ENCODE results near the gene PDIA6. TPM values are rescaled to one million over a fixed set of nuclear protein-coding genes. Genes with fewer than 3 reads are reported as not detected.

PDIA6 gene
- total RNA-seq, 2 experiments from 2014 or later = 123 to 157 TPM

DNA sequence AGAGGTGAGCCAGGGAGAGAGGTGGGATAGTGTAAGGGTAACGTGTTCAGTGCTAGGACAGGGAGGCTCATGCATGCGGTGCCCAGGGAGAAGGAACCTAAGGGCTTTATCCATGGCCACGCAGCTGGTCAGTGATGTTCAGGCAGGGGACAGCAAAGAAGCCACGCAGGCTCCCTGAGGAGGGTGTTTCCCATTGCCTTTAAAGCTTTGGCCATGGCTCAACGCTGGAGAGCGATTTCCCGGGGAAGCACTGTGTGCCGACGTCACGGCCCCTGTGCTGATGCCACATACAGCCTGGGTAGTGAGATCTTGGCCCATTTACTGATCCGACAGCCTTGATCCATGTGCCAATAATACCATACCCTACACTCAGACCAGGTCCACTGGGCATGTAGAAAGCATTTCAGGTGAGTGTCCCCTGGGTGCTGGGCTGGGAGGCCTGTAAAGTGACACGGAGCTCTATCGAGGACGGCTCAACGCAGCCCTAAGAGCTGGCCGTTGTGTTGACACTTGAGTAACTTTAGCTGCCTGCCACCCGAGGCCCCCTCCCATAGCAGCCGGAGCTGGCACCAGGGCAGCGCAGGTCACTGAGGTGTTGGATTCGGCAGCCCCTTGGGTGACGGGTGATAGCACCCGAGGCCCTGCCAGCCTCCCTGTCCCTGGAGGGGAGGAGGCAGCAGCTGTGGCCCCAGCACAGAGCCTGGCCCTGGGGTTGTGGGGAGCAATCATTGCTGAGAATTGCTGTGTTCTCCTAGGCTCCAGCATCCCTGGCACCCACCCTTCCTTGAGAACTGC lies 41.4 kb downstream of the PDIA6 start:
- intact Hi-C loops (cut with DNase I, micrococcal nuclease) = no loop called here
- ChIA-PET CTCF (no interaction called here), POLR2A (no interaction called here)
- DNase-seq = no peak
- no peak for ATAC-seq
- H3K9me3 Mint-ChIP-seq (ENCODE audit: low read depth) = no peaks in the 10 kb centered on the region
- no peak overlapping the region for H3K4me3 Mint-ChIP-seq
- H3K27ac Mint-ChIP-seq = no peak overlapping the region
- no peaks in the 10 kb centered on the region for H3K36me3 Mint-ChIP-seq (ENCODE audit: low read depth)
- H3K27me3 Mint-ChIP-seq = no peaks in the 10 kb centered on the region
- H3K4me1 Mint-ChIP-seq = no peaks in the 10 kb centered on the region

DNA sequence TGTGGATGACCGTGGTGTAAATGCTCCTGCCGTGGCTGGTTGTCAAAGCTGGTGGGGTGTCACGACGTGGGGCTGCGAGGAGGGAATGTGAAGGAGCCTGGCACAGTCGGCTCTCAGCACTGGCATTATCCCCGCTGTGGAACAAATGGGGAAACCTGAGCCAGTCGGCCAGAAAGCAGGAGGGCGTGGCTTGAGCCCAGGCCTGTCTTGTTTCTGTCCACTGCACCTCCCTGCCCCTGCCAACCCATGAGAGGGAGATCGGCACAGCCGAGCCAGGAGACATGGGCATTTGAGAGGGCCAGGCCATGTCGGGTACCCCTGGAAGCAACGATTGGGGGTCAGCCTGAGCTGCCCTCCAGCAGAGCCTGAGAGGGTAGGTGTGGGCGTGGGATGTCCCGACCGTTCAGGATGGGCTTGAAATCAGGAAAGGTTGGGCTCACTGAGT lies 44.5 kb downstream of the PDIA6 start:
- no peak overlapping the region for H3K27ac Mint-ChIP-seq
- DNase-seq = no peak
- H3K4me3 Mint-ChIP-seq = no peak overlapping the region
- H3K9me3 Mint-ChIP-seq (ENCODE audit: low read depth) = no peaks in the 10 kb centered on the region
- H3K27me3 Mint-ChIP-seq = no peaks in the 10 kb centered on the region
- H3K4me1 Mint-ChIP-seq = no peaks in the 10 kb centered on the region
- ChIA-PET CTCF (no interaction called here), POLR2A (no interaction called here)
- intact Hi-C loops (cut with DNase I, micrococcal nuclease) = no loop called here
- no peak for ATAC-seq
- no peaks in the 10 kb centered on the region for H3K36me3 Mint-ChIP-seq (ENCODE audit: low read depth)

DNA sequence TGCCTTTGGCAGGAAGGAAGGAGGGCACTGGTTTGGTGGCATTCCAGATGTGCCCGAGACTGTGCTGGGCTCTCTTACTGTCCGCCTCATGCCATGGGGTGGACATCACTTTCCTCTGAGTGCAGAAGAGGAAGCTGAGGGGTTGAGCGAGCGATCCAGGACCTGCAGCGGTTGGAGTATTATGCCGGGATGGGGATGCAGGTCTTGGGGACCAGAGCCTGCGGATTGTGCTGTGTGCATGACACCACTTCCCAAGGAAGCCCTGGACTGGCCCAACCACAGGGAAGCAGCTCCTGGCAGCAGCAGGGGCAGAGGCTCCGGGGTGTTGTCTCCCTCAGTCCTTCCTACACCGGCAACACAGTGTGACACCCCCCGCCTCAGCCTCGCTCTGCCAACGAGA lies 46.7 kb downstream of the PDIA6 start:
- H3K4me3 Mint-ChIP-seq = no peak overlapping the region
- no peak overlapping the region for H3K27ac Mint-ChIP-seq
- ChIA-PET CTCF (interaction anchor here (0.8 to 1.2 kb wide), 2 partner anchors 25 to 42 kb away, joined by 3 read pairs; no protein-coding TSS in a partner anchor), POLR2A (no interaction called here)
- H3K36me3 Mint-ChIP-seq (ENCODE audit: low read depth) = no peaks in the 10 kb centered on the region
- no peaks in the 10 kb centered on the region for H3K9me3 Mint-ChIP-seq (ENCODE audit: low read depth)
- no peaks in the 10 kb centered on the region for H3K4me1 Mint-ChIP-seq
- DNase-seq (no peak), ATAC-seq (no peak)
- no peaks in the 10 kb centered on the region for H3K27me3 Mint-ChIP-seq
- intact Hi-C loops (cut with DNase I, micrococcal nuclease) = no loop called here

DNA sequence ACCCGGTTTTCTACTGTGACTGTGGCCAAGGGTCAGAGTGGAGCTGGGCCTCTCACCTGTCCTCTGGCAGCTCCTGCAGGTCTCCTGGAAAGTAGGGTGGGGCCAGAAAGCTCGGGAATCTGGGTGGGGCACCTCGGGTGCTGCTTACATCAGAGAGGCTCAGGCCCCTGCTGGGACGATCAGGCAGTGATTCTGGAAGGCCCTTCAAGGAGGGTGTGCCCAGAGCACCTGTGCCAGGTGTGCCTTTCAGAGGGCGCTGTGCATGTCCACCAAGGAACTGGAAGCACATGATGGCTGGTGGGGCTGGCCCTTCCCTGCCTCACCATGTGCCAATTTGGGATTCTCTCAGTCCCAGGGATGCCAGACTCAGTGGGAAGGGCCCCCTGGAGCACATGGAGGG lies 47.1 kb downstream of the PDIA6 start:
- Mint-ChIP-seq H3K27ac (no peak overlapping the region), H3K4me1 (no peaks in the 10 kb centered on the region), H3K36me3 (ENCODE audit: low read depth) (no peaks in the 10 kb centered on the region), H3K27me3 (no peaks in the 10 kb centered on the region), H3K4me3 (no peak overlapping the region), H3K9me3 (ENCODE audit: low read depth) (no peaks in the 10 kb centered on the region)
- DNase-seq (no peak), ATAC-seq (no peak)
- ChIA-PET POLR2A (no interaction called here), CTCF (interaction anchor here (0.8 kb wide), 1 partner anchor 42 kb away, joined by 3 read pairs; no protein-coding TSS in a partner anchor)
- intact Hi-C loops (cut with DNase I, micrococcal nuclease) = no loop called here

DNA sequence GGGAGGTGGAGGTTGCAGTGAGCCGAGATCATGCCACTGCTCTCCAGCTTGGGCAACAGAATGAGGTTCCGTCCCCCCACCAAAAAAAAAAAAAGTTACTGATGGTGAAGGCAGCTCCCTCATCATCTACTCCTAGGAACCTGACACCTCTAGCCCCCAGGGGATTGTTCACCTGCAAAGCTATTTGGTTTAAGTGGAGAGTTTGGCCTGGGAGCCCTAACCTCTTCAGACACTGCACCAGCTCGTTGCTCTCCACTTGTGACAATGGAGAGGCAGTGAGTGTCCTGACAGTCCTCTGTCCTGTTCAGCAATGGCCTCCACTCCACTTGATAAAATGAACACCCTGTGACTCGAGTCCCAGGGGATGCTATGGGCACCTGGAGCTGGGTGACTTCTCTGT lies 47.7 kb downstream of the PDIA6 start:
- Mint-ChIP-seq H3K4me1 (no peaks in the 10 kb centered on the region), H3K27me3 (no peaks in the 10 kb centered on the region), H3K27ac (no peak overlapping the region), H3K4me3 (no peak overlapping the region), H3K36me3 (ENCODE audit: low read depth) (no peaks in the 10 kb centered on the region), H3K9me3 (ENCODE audit: low read depth) (no peaks in the 10 kb centered on the region)
- no peak for ATAC-seq
- CTCF ChIA-PET = no interaction called here
- POLR2A ChIA-PET = no interaction called here
- DNase-seq = no peak
- intact Hi-C loops (cut with DNase I, micrococcal nuclease) = no loop called here

DNA sequence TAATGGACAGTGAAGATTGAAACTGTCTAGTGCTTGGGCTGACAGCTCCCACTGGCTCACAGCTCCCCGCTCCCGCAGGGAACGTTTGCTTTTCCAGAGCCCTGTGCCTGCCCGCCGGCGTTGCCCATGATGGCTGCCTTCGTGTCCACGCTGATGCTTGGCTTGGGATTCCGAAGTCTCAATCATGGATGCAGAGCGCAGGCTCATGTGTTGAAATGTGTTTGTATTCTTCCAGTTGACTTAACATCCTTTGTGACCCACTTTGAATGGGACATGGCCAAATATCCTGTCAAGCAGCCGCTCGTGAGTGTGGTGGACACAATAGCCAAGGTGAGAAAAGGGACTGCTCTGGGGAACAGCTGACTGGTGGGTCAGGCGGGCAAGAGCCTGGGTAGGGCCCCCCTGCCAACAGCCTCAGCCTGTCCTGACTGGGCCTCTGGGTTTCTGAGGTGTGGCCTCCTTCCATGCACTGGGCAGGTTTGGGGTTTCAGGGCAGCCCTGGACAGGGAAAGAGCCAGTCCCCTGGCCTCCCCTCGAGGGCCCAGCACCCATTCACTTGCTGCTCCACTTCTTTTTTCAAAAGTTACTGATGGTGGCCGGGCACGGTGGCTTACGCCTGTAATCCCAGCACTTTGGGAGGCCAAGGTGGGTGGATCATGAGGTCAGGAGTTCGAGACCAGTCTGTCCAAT lies 48.3 kb downstream of the PDIA6 start:
- intact Hi-C loops (cut with DNase I, micrococcal nuclease) = no loop called here
- Mint-ChIP-seq H3K9me3 (ENCODE audit: low read depth) (no peaks in the 10 kb centered on the region), H3K4me3 (no peak overlapping the region), H3K4me1 (no peaks in the 10 kb centered on the region), H3K27ac (no peak overlapping the region), H3K36me3 (ENCODE audit: low read depth) (no peaks in the 10 kb centered on the region), H3K27me3 (no peaks in the 10 kb centered on the region)
- ChIA-PET CTCF (no interaction called here), POLR2A (no interaction called here)
- ATAC-seq (no peak), DNase-seq (no peak)

DNA sequence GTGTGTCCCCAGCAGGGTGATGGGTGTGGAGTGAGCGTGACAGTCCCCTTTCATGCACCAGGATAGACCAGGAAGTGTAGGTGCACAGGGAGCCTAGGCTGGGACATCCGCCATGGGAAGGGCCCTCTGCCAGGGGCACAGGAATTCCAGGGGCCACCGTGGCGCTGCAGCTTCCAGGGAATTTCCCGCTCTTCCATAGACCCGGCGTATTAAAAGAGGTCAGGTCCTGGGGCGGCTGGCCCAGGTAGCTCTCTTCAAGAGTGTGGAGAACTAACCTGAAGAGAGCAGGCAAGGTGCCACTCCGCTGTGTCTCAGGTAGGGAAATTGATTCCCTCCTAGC lies 49.2 kb downstream of the PDIA6 start:
- ATAC-seq = no peak
- Mint-ChIP-seq H3K27ac (no peak overlapping the region), H3K27me3 (no peaks in the 10 kb centered on the region)

DNA sequence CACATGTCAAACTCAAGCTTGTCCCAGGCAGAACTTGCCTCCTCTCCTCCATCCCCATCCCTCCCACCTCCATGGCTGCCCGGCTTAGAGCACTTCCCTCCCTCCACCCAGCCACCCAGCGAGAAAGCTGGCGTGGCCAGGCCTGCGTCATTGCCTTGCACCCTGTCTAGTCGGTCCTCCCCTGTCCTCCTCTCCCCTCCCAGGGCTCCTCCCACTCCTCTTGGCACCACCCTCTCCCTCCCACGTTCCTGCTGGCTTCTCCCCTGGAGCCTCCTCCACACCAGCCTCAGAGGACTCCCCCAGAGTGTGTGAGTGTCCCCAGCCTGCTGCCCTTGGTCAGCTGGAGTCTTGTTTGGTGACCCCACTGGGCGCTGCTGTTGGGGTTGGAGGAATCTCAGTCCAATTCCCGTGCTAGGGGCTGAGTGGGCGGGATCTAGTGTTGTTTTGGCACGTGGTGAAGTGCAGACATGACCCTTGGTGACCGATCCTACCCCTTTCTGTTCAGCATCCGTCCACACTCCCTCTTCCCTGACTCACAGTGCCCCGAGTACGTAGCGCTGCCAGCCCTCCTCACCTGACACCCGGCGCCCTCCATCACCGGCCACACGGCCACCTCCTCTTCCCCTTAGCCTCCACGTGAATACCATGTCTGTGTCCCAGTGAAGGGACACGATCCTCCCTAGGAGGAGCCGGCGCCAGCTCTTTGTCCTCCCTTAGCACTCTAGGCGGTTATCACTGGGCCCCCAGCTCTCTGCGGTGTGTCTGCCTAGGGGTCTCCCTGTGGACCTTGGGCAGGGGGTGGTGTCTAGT lies 49.7 kb downstream of the PDIA6 start:
- H3K27me3 Mint-ChIP-seq = no peaks in the 10 kb centered on the region
- ChIA-PET CTCF (no interaction called here), POLR2A (no interaction called here)
- H3K4me3 Mint-ChIP-seq = no peak overlapping the region
- ATAC-seq (no peak), DNase-seq (no peak)
- no peaks in the 10 kb centered on the region for H3K4me1 Mint-ChIP-seq
- intact Hi-C loops (cut with DNase I, micrococcal nuclease) = no loop called here
- no peak overlapping the region for H3K27ac Mint-ChIP-seq
- H3K36me3 Mint-ChIP-seq (ENCODE audit: low read depth) = no peaks in the 10 kb centered on the region
- H3K9me3 Mint-ChIP-seq (ENCODE audit: low read depth) = no peaks in the 10 kb centered on the region

More for the DNA sequence above, 49.2 kb downstream of the PDIA6 start:
- DNase-seq = no peak
- no peaks in the 10 kb centered on the region for H3K9me3 Mint-ChIP-seq (ENCODE audit: low read depth)
- ChIA-PET CTCF (no interaction called here), POLR2A (no interaction called here)
- H3K36me3 Mint-ChIP-seq (ENCODE audit: low read depth) = no peaks in the 10 kb centered on the region
- intact Hi-C loops (cut with DNase I, micrococcal nuclease) = no loop called here
- no peak overlapping the region for H3K4me3 Mint-ChIP-seq
- H3K4me1 Mint-ChIP-seq = no peaks in the 10 kb centered on the region

DNA sequence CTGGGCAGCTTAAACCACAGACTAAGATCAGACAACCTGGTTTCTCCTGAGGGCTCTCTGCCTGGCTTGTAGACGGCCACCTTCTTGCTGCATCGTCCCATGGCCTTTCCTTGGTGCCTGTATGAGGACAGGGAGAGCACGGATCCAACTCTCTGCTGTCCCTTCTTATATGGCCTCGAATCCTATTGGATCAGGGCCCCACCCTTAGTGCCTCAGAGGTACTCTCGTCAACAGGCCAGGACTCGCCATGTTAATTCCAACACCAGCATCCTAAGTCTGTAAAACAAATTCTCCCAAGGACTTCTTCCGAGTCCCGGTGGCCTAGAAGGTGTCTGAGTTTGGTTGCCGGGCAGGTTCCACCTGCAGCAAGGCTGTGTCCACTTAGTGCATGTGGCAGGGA lies 51.0 kb downstream of the PDIA6 start:
- no peaks in the 10 kb centered on the region for H3K27me3 Mint-ChIP-seq
- H3K36me3 Mint-ChIP-seq (ENCODE audit: low read depth) = no peaks in the 10 kb centered on the region
- CTCF ChIA-PET = no interaction called here
- no peak overlapping the region for H3K27ac Mint-ChIP-seq
- H3K9me3 Mint-ChIP-seq (ENCODE audit: low read depth) = no peaks in the 10 kb centered on the region
- no peaks in the 10 kb centered on the region for H3K4me1 Mint-ChIP-seq
- POLR2A ChIA-PET = no interaction called here
- no peak overlapping the region for H3K4me3 Mint-ChIP-seq
- intact Hi-C loops (cut with DNase I, micrococcal nuclease) = no loop called here
- no peak for ATAC-seq
- DNase-seq = no peak

DNA sequence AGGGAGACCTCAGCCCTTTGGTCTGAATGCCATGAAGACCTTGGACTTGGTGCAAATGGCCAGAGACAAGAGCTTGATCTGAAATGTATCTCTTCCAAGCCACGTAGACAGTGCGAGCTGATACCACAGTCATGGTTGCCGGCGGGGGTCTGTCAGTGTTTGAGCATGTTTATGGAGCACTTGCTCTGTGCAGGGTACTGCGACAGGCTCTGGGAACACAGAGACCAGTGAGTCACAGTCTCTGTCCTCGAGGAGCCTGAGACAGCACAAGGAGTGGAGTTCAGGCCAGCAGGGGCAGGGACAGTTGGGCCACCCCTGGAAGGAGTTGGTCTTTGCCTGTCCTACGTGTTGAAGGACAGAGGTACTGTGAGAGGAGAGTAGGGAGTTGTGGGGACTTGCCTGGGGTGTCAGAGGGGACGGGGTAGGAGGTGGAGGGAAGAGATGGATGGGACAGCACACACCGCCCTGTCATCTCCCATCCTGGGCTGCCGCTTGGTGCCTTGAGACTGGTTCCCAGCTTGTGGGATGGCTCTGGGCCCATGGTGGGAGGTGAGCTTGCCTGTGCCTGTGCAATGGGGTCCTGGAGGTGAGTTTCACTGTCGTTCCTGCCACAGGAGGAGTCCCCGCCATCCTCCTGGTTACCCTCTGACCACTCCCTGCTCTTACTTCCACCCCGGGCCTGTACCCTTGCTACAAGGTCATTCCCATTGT lies 51.6 kb downstream of the PDIA6 start:
- Mint-ChIP-seq H3K4me1 (no peaks in the 10 kb centered on the region), H3K36me3 (ENCODE audit: low read depth) (no peaks in the 10 kb centered on the region), H3K9me3 (ENCODE audit: low read depth) (no peaks in the 10 kb centered on the region), H3K27me3 (no peaks in the 10 kb centered on the region), H3K27ac (no peak overlapping the region), H3K4me3 (no peak overlapping the region)
- intact Hi-C loops (cut with DNase I, micrococcal nuclease) = no loop called here
- ChIA-PET POLR2A (no interaction called here), CTCF (no interaction called here)
- no peak for DNase-seq
- no peak for ATAC-seq

DNA sequence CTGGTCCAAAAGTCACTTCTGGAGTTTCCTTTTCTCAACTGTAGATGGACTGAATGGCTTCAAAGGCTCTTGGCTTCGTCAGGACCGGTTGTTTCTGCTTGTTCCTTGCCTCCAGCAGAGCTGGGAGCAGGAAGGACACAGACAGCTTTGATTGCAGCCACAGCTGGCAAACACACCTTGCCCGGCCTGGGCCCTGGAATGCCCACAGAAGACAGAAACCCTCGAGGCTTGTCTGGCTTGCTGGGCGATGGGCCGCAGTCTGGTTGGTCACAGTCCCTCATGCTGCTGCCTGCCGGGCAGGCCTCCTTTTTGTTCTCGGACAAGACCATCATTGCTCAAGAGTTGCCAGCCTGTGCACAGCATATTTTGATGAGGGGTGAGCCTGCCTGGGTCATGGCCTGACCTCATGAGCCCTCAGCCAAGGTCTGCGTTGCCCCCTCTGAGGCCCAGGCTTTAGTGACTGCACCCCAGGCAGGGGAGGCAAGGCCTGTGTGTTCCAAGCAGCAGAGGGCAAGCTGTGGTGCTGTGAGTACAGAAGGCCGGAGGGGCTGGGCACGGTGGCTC lies 53.4 kb downstream of the PDIA6 start:
- DNase-seq (no peak), ATAC-seq (no peak)
- no peaks in the 10 kb centered on the region for H3K4me1 Mint-ChIP-seq
- no peak overlapping the region for H3K4me3 Mint-ChIP-seq
- no peaks in the 10 kb centered on the region for H3K27me3 Mint-ChIP-seq
- ChIA-PET CTCF (interaction anchor here (0.7 kb wide), 2 partner anchors 54 to 972 kb away, joined by 3 read pairs; no protein-coding TSS in a partner anchor), POLR2A (no interaction called here)
- H3K9me3 Mint-ChIP-seq (ENCODE audit: low read depth) = no peaks in the 10 kb centered on the region
- intact Hi-C loops (cut with DNase I, micrococcal nuclease) = no loop called here
- no peak overlapping the region for H3K27ac Mint-ChIP-seq
- H3K36me3 Mint-ChIP-seq (ENCODE audit: low read depth) = no peaks in the 10 kb centered on the region

All from activated CD4-positive, alpha-beta T cell treated with anti-CD3 and anti-CD28 coated beads for 36 hours (primary cell).